ENCODE results near the gene SERGEF.
"Not testable (repeated sequence)": the region's sequence is repeated elsewhere in the genome, so short reads cannot be mapped to it uniquely, and the experiment has no call there.

SERGEF gene

GRCh38 chr11:17905477-17905876 is 107.4 kb downstream of the SERGEF start:
- H3K4me2 ChIP-seq (ENCODE audit: low read length): no peak overlapping the region
- no peaks in the 10 kb centered on the region for H3K27me3 ChIP-seq (ENCODE audit: control insufficient read depth, insufficient read depth, low read length)
- H2AFZ ChIP-seq: no peak overlapping the region
- no peak for TF ChIP-seq CTCF (IDR thresholded peaks at IDR 0.05)
- no peak overlapping the region for H3K4me3 ChIP-seq (ENCODE audit: low read depth, low read length)
- H3K4me1 ChIP-seq: peaks cover 9% of the 10 kb centered on the region
- no peaks in the 10 kb centered on the region for H3K9me3 ChIP-seq (ENCODE audit: control insufficient read depth, low read length)
- H3K79me2 ChIP-seq: no peaks in the 10 kb centered on the region
- H3K27ac ChIP-seq: no peak overlapping the region
- H3K9ac ChIP-seq: no peak overlapping the region
- no peaks in the 10 kb centered on the region for H3K36me3 ChIP-seq (ENCODE audit: control insufficient read depth, insufficient read depth, low read length)

GRCh38 chr11:17901481-17901880 is 111.4 kb downstream of the SERGEF start:
- Histone ChIP-seq H3K4me3 (ENCODE audit: low read depth, low read length) (no peak overlapping the region), H3K4me1 (peaks cover 7% of the 10 kb centered on the region), H2AFZ (no peak overlapping the region), H3K27me3 (ENCODE audit: control insufficient read depth, insufficient read depth, low read length) (no peaks in the 10 kb centered on the region), H3K9me3 (ENCODE audit: control insufficient read depth, low read length) (no peaks in the 10 kb centered on the region), H3K79me2 (no peaks in the 10 kb centered on the region), H3K4me2 (ENCODE audit: low read length) (no peak overlapping the region), H3K27ac (no peak overlapping the region), H3K9ac (no peak overlapping the region), H3K36me3 (ENCODE audit: control insufficient read depth, insufficient read depth, low read length) (no peaks in the 10 kb centered on the region)
- no peak for TF ChIP-seq CTCF (IDR thresholded peaks at IDR 0.05)

GRCh38 chr11:17898782-17899181 is 114.1 kb downstream of the SERGEF start:
- no peak overlapping the region for H3K27ac ChIP-seq
- H3K4me1 ChIP-seq: peaks cover 7% of the 10 kb centered on the region
- no peak overlapping the region for H3K4me3 ChIP-seq (ENCODE audit: low read depth, low read length)
- H3K79me2 ChIP-seq: no peaks in the 10 kb centered on the region
- TF ChIP-seq CTCF (IDR thresholded peaks at IDR 0.05): no peak
- H3K4me2 ChIP-seq (ENCODE audit: low read length): no peak overlapping the region
- no peaks in the 10 kb centered on the region for H3K36me3 ChIP-seq (ENCODE audit: control insufficient read depth, insufficient read depth, low read length)
- no peak overlapping the region for H2AFZ ChIP-seq
- no peaks in the 10 kb centered on the region for H3K9me3 ChIP-seq (ENCODE audit: control insufficient read depth, low read length)
- H3K9ac ChIP-seq: no peak overlapping the region
- no peaks in the 10 kb centered on the region for H3K27me3 ChIP-seq (ENCODE audit: control insufficient read depth, insufficient read depth, low read length)

DNA sequence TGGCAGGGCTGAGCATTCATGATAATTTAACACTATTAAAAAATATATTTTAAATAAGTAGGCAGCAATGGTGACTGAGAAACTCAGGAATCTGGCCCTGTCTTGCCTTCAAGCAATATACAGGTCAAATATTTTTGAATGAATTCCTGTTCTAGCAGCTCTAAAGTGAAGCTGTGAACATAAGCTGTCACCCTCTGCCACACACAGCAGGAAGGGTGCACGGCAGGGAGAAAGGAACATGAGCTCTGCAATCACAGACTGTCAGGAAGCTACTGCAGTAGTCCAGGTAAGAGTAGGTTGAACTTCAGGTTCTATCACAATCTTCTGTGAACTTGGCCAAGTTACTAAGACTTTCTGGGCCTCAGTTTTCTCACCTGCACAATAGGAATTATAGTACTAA is 114.8 kb downstream of the SERGEF start:
- TF ChIP-seq CTCF (IDR thresholded peaks at IDR 0.05): no peak
- Histone ChIP-seq H3K9me3 (ENCODE audit: control insufficient read depth, low read length) (no peaks in the 10 kb centered on the region), H3K79me2 (no peaks in the 10 kb centered on the region), H2AFZ (no peak overlapping the region), H3K27ac (no peak overlapping the region), H3K27me3 (ENCODE audit: control insufficient read depth, insufficient read depth, low read length) (no peaks in the 10 kb centered on the region), H3K36me3 (ENCODE audit: control insufficient read depth, insufficient read depth, low read length) (no peaks in the 10 kb centered on the region), H3K4me3 (ENCODE audit: low read depth, low read length) (no peak overlapping the region), H3K9ac (no peak overlapping the region), H3K4me2 (ENCODE audit: low read length) (no peak overlapping the region), H3K4me1 (peaks cover 4% of the 10 kb centered on the region)

- no peaks in the 10 kb centered on the region for H3K79me2 ChIP-seq
- no peak overlapping the region for H3K9ac ChIP-seq
- H3K9me3 ChIP-seq (ENCODE audit: control insufficient read depth, low read length): no peaks in the 10 kb centered on the region
- H3K36me3 ChIP-seq (ENCODE audit: control insufficient read depth, insufficient read depth, low read length): no peaks in the 10 kb centered on the region
- no peak for TF ChIP-seq CTCF (IDR thresholded peaks at IDR 0.05)
- no peak overlapping the region for H3K4me2 ChIP-seq (ENCODE audit: low read length)
- no peaks in the 10 kb centered on the region for H3K27me3 ChIP-seq (ENCODE audit: control insufficient read depth, insufficient read depth, low read length)
- H3K4me1 ChIP-seq: no peaks in the 10 kb centered on the region
- H3K27ac ChIP-seq: no peak overlapping the region
- no peak overlapping the region for H2AFZ ChIP-seq
- H3K4me3 ChIP-seq (ENCODE audit: low read depth, low read length): no peak overlapping the region
These were observed 115.4 kb downstream of the SERGEF start for GRCh38 chr11:17897495-17897894.

DNA sequence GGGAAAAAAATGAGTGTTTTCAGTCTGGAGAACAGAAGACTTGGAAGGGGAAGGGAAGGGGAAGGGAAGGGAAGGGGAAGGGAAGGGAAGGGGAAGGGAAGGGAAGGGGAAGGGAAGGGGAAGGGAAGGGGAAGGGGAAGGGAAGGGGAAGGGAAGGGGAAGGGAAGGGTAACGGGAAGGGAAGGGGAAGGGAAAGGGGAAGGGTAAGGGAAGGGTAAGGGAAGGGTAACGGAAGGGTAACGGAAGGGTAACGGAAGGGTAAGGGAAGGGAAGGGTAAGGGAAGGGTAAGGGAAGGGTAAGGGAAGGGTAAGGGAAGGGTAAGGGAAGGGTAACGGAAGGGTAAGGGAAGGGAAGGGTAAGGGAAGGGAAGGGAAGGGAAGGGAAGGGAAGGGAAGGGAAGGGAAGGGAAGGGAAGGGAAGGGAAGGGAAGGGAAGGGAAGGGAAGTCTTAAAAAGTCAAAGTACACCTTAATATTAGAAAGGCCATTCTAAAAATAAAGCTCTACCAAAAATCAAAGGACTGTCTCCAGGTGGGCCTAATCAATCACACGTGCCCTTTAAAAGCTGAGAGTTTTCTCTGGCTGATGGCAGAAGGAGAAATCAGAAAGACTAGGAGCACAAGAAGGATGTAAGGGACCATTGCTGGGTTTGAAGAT is 116.2 kb downstream of the SERGEF start:
- not testable (repeated sequence) for H3K4me3 ChIP-seq (ENCODE audit: low read depth, low read length); H3K9me3 ChIP-seq (ENCODE audit: control insufficient read depth, low read length); H3K9ac ChIP-seq; H3K27me3 ChIP-seq (ENCODE audit: control insufficient read depth, insufficient read depth, low read length); H3K36me3 ChIP-seq (ENCODE audit: control insufficient read depth, insufficient read depth, low read length); H2AFZ ChIP-seq; H3K4me1 ChIP-seq; H3K4me2 ChIP-seq (ENCODE audit: low read length); H3K79me2 ChIP-seq; H3K27ac ChIP-seq
